Fibroblast of lung (primary cell): Measurements from ENCODE around the gene EXTL2.

Source experiments
- CTCF ChIP-seq, 2 donors: IDR thresholded peaks in 1 of 2; conservative IDR thresholded peaks in 1 of 2; 1 replicate in 1 of 2; 2 replicates in 1 of 2; pipeline ENCODE4 v1.5.1; 2011 to 2012; ENCODE audit warnings: low read length in 2 of 2, control low read depth in 1 of 2, inconsistent platforms in 1 of 2, low read depth in 1 of 2, mild to moderate bottlenecking in 1 of 2
- EZH2 ChIP-seq: IDR thresholded peaks from 2 replicates; pipeline ENCODE4 v1.5.1; 2012; ENCODE audit warnings: low read length, control low read depth, mild to moderate bottlenecking; ENCODE audit errors: missing control alignments

GRCh38 chr1:100875228-100875627, 19.4 kb downstream of the EXTL2 start:
- no peak for TF ChIP-seq CTCF (conservative IDR thresholded peaks at IDR 0.05 in 1 of 2, IDR thresholded peaks at IDR 0.05 in 1 of 2; ENCODE audit: low read depth in 1 of 2, low read length in 2 of 2)
- no peak for TF ChIP-seq EZH2
